RWPE2 (cell line): ENCODE results near the gene RPS8.

Experiments
- ATAC-seq: fragments of 200-7000 bp; cut with Tn5 transposase; 3 replicates; pipeline ENCODE4 v1.9.1; 2021; ENCODE audit warnings: low read depth
- DNase-seq: peaks from one replicate; pipeline ENCODE4 v3.0.0-alpha.2; 2020; ENCODE audit warnings: low spot score
- H3K27ac ChIP-seq: fragments of 450-650 bp; 2 replicates; pipeline ENCODE4 v1.5.1; 2017; ENCODE audit warnings: mild to moderate bottlenecking; ENCODE audit not compliant: poor library complexity, severe bottlenecking
- H3K27me3 ChIP-seq: fragments of 250-450 bp; sonication (Bioruptor Pico); 2 replicates; pipeline ENCODE4 v1.5.1; 2021; ENCODE audit warnings: mild to moderate bottlenecking, moderate library complexity; ENCODE audit not compliant: insufficient read depth, poor library complexity, severe bottlenecking
- H3K36me3 ChIP-seq: fragments of 250-450 bp; sonication (Bioruptor Pico); 2 replicates; pipeline ENCODE4 v1.5.1; 2020; ENCODE audit warnings: low read depth, mild to moderate bottlenecking, moderate library complexity
- H3K4me1 ChIP-seq: fragments of 250-450 bp; sonication (Bioruptor Pico); 2 replicates; pipeline ENCODE4 v1.5.1; 2021; ENCODE audit warnings: mild to moderate bottlenecking, moderate library complexity; ENCODE audit not compliant: insufficient read depth, poor library complexity, severe bottlenecking
- H3K4me3 ChIP-seq: fragments of 250-450 bp; sonication (Bioruptor Pico); 2 replicates; pipeline ENCODE4 v1.5.1; 2021; ENCODE audit warnings: mild to moderate bottlenecking, moderate library complexity; ENCODE audit not compliant: severe bottlenecking
- H3K9me3 ChIP-seq: fragments of 250-450 bp; sonication (Bioruptor Pico); 2 replicates; pipeline ENCODE4 v1.5.1; 2021; ENCODE audit warnings: mild to moderate bottlenecking, moderate library complexity; ENCODE audit not compliant: severe bottlenecking
- CTCF ChIP-seq: fragments of 450-650 bp; IDR thresholded peaks from one replicate; pipeline ENCODE4 v1.5.1; 2017; ENCODE audit warnings: mild to moderate bottlenecking, moderate library complexity; ENCODE audit not compliant: poor library complexity, severe bottlenecking

Gene RPS8

GRCh38 chr1:44785029-44785380, 9.7 kb downstream of the RPS8 start:
- ATAC-seq (no peak), DNase-seq (no peak)
- TF ChIP-seq CTCF: no peak
- no peaks in the 10 kb centered on the region for H3K27me3 ChIP-seq
- no peak overlapping the region for H3K27ac ChIP-seq
- no peak overlapping the region for H3K4me3 ChIP-seq
- H3K9me3 ChIP-seq: no peaks in the 10 kb centered on the region
- H3K4me1 ChIP-seq: no peaks in the 10 kb centered on the region
- peaks cover 12% of the 10 kb centered on the region for H3K36me3 ChIP-seq

- no peak for ATAC-seq
- no peaks in the 10 kb centered on the region for H3K27me3 ChIP-seq
- TF ChIP-seq CTCF: no peak
- H3K36me3 ChIP-seq: peaks cover 6% of the 10 kb centered on the region
- H3K4me3 ChIP-seq: no peak overlapping the region
- no peaks in the 10 kb centered on the region for H3K9me3 ChIP-seq
- DNase-seq: no peak
- H3K27ac ChIP-seq: no peak overlapping the region
- H3K4me1 ChIP-seq: no peaks in the 10 kb centered on the region
Observed at GRCh38 chr1:44785501-44786137, 10.3 kb downstream of the RPS8 start.

GRCh38 chr1:44786138-44786840, 10.9 kb downstream of the RPS8 start:
- ATAC-seq (no peak), DNase-seq (no peak)
- Histone ChIP-seq H3K4me1 (no peaks in the 10 kb centered on the region), H3K27me3 (no peaks in the 10 kb centered on the region), H3K4me3 (no peak overlapping the region), H3K27ac (no peak overlapping the region), H3K36me3 (no peaks in the 10 kb centered on the region; the same call in 1 of the 2 replicates), H3K9me3 (no peaks in the 10 kb centered on the region)
- peak; percentile 50 for TF ChIP-seq CTCF

GRCh38 chr1:44786841-44787426, 11.6 kb downstream of the RPS8 start:
- Histone ChIP-seq H3K27ac (no peak overlapping the region), H3K27me3 (no peaks in the 10 kb centered on the region), H3K9me3 (no peaks in the 10 kb centered on the region), H3K36me3 (no peaks in the 10 kb centered on the region), H3K4me3 (no peak overlapping the region), H3K4me1 (no peaks in the 10 kb centered on the region)
- DNase-seq (no peak), ATAC-seq (no peak)
- no peak for TF ChIP-seq CTCF

GRCh38 chr1:44787506-44787905, 12.2 kb downstream of the RPS8 start:
- Histone ChIP-seq H3K36me3 (no peaks in the 10 kb centered on the region), H3K4me3 (no peak overlapping the region), H3K27ac (no peak overlapping the region), H3K9me3 (no peaks in the 10 kb centered on the region), H3K27me3 (no peaks in the 10 kb centered on the region), H3K4me1 (no peaks in the 10 kb centered on the region)
- DNase-seq (no peak), ATAC-seq (no peak)
- TF ChIP-seq CTCF: no peak
